Body of pancreas (tissue), 4 donors: ENCODE results near the gene SENP2. TPM values are rescaled to one million over a fixed set of nuclear protein-coding genes. Genes with fewer than 3 reads are reported as not detected.
"Not testable (repeated sequence)": the region's sequence is repeated elsewhere in the genome, so short reads cannot be mapped to it uniquely, and the experiment has no call there.

Experiments used
- ATAC-seq: fragments of 150-250 bp; one replicate; pipeline ENCODE4 v1.9.1; 2016
- DNase-seq, 4 donors: peaks; one replicate each; pipeline ENCODE4 v3.0.0-alpha.2; 2019
- H3K27ac ChIP-seq, 4 donors: fragments of 200-600 bp; sonication (generic); 1 replicate in 3 of 4; 2 replicates in 1 of 4; pipeline versions ENCODE4 v1.5.1 to v1.6.1; 2016 to 2019; ENCODE audit warnings: mild to moderate bottlenecking in 1 of 4, mixed read lengths in 1 of 4, moderate library complexity in 1 of 4
- H3K27me3 ChIP-seq, 2 donors: fragments of 200-600 bp; sonication (generic); one replicate each; pipeline ENCODE4 v1.6.0; 2016; ENCODE audit warnings: mild to moderate bottlenecking in 1 of 2
- H3K36me3 ChIP-seq, 2 donors: fragments of 200-600 bp; sonication (generic); replicated peaks in 1 of 2; 2 replicates each; pipeline ENCODE4 v1.5.1; 2016; ENCODE audit warnings: low read depth in 2 of 2; ENCODE audit not compliant: insufficient read depth in 1 of 2
- H3K4me1 ChIP-seq: fragments of 200-600 bp; sonication (generic); one replicate; pipeline ENCODE4 v1.6.0; 2016
- H3K4me3 ChIP-seq, 2 donors: fragments of 200-600 bp; sonication (generic); 1 replicate in 1 of 2; 2 replicates in 1 of 2; pipeline ENCODE4 v1.5.1; 2016 to 2019
- H3K9me3 ChIP-seq, 3 donors: fragments of 200-600 bp; sonication (generic); 1 replicate in 2 of 3; 2 replicates in 1 of 3; pipeline ENCODE4 v1.5.1; 2016
- CTCF ChIP-seq, 7 experiments: fragments of 450-650 bp in 4 of 7; fragments of 200-600 bp in 3 of 7; sonication (generic) in 3 of 7; IDR thresholded peaks; one replicate each; pipeline ENCODE4 v1.5.1; 2016 to 2019; ENCODE audit warnings: antibody characterized with exemption in 7 of 7
- POLR2A ChIP-seq, 3 donors: fragments of 450-650 bp; IDR thresholded peaks; one replicate each; pipeline ENCODE4 v1.6.1; 2016; ENCODE audit warnings: antibody characterized with exemption in 3 of 3, mild to moderate bottlenecking in 2 of 3
- WGBS, 2 donors: methylation state at CpG; one replicate each; pipeline ENCODE4 v1.1.5; 2017; 5-methylcytosine and 5-hydroxymethylcytosine counted together
- intact Hi-C: fragments of 100-400 bp; cut with DNase I; formaldehyde crosslinking; loops from one replicate; pipeline ENCODE4 v1.15.1; 2023
- total RNA-seq, 2 donors: library from RNA; depleted of rRNA; stranded (reverse); fragments of >200 nt; gene quantifications; one replicate each; pipeline ENCODE4 v1.1.0, GENCODE V29; 2016

The SENP2 gene
- total RNA-seq, 2 donors from 2014 or later = 4.6 to 6.7 TPM

GRCh38 chr3:185561374-185561943 lies 24.6 kb upstream of the SENP2 start:
- H3K36me3 ChIP-seq = no peaks in the 10 kb centered on the region
- H3K9me3 ChIP-seq = no peaks in the 10 kb centered on the region
- peak in 3 of 4 donors; percentile 24 to 30 (median 25) for DNase-seq
- H3K27ac ChIP-seq = no peak overlapping the region
- no peak overlapping the region for H3K4me3 ChIP-seq
- no peak for TF ChIP-seq POLR2A (IDR thresholded peaks at IDR 0.05)
- no peak for TF ChIP-seq CTCF (IDR thresholded peaks at IDR 0.05)
- intact Hi-C loops = no loop called here
- ATAC-seq = no peak
- 68 to 80% methylated on average over 5 to 8 of the region's 8 CpGs for WGBS, 2 donors
- H3K27me3 ChIP-seq = no peaks in the 10 kb centered on the region
- H3K4me1 ChIP-seq = peaks cover 22% of the 10 kb centered on the region

GRCh38 chr3:185561958-185562357 lies 24.1 kb upstream of the SENP2 start:
- intact Hi-C loops = no loop called here
- Histone ChIP-seq H3K36me3 (no peaks in the 10 kb centered on the region), H3K4me1 (peaks cover 22% of the 10 kb centered on the region), H3K27ac (no peak overlapping the region), H3K9me3 (no peaks in the 10 kb centered on the region), H3K27me3 (no peaks in the 10 kb centered on the region), H3K4me3 (no peak overlapping the region)
- 45 to 54% methylated on average over 5 of the region's 5 CpGs for WGBS, 2 donors
- DNase-seq (no peak), ATAC-seq (no peak)
- no peak for TF ChIP-seq POLR2A (IDR thresholded peaks at IDR 0.05)
- TF ChIP-seq CTCF (IDR thresholded peaks at IDR 0.05) = no peak

- ATAC-seq (no peak), DNase-seq (no peak)
- Histone ChIP-seq H3K36me3 (no peaks in the 10 kb centered on the region), H3K27ac (no peak overlapping the region), H3K27me3 (no peaks in the 10 kb centered on the region), H3K4me3 (no peak overlapping the region), H3K9me3 (no peaks in the 10 kb centered on the region), H3K4me1 (peaks cover 9% of the 10 kb centered on the region)
- TF ChIP-seq POLR2A (IDR thresholded peaks at IDR 0.05) (no peak), CTCF (IDR thresholded peaks at IDR 0.05) (no peak)
- 77 to 94% methylated on average over 5 of the region's 5 CpGs for WGBS, 2 donors
- intact Hi-C loops = no loop called here
Observed at GRCh38 chr3:185572183-185572582, 13.9 kb upstream of the SENP2 start.

DNA sequence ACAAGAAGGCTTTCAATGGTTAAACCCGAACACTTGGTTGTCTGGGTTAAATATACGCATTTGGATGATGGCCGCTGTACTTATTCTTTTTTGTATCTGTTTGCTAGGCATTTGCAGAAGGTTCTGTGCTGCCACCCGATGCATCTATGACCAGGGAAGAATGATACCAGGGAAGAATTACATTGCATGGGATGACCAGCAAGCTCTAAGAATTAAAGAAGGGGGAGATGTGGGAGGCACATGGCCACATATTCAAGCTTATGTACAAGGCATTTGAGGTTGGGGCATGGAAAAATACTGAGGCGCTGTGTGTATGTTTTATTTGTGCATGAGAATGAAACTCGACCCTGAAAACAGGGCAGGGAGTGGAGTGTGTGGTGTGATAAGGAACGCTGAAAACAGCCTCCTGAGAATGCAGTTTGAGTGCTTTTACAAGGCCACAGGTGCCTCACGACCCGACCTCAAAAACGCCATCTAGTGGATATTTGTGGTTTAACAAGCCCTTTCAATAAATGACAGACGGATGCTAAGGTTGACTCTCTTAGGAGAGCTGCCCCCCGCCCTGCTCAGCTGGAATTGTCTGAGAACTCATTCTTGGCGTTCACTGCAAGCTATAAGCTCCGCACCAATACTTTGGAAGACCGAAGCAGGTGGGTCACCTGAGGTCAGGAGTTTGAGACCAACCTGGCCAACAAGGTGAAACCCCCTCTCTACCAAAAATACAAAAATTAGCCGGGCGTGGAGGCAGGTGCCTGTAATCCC lies 10.8 kb upstream of the SENP2 start:
- H3K4me1 ChIP-seq, H3K36me3 ChIP-seq, H3K9me3 ChIP-seq, H3K4me3 ChIP-seq, H3K27me3 ChIP-seq, intact Hi-C loops: not testable (repeated sequence)
- ATAC-seq (peak; percentile 91), DNase-seq (peak; percentile 38 to 63 (median 52))
- peak overlapping the region; percentile 25 to 51 (median 39) for H3K27ac ChIP-seq
- TF ChIP-seq CTCF (IDR thresholded peaks at IDR 0.05) = peak; percentile 54 to 82 (median 74)
- 21% methylated on average over 15 to 17 of the region's 17 CpGs for WGBS, 2 donors

DNA sequence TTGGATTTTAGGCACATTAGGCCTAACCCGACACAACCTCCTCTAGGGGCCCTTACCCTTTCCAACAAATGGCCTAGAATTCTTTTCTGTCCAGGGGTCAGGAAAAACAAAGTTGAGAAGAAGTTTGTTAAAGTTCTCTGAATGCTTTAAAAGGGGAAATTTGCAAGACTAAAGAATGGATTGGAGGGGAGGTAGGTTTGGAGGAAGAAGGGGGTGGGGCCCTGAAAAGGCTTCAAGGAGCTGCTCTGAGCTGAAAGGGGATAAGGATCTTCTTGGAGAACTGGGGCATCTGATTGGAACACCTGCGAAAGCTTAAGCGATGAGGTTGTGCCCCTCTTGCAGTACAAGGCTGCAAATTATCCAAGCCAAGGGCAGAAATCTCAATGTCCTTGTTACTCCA lies 3.9 kb upstream of the SENP2 start:
- H3K4me1 ChIP-seq = peaks cover 12% of the 10 kb centered on the region
- no peaks in the 10 kb centered on the region for H3K27me3 ChIP-seq
- DNase-seq (no peak), ATAC-seq (no peak)
- H3K27ac ChIP-seq = no peak overlapping the region
- H3K9me3 ChIP-seq = no peaks in the 10 kb centered on the region
- 67 to 83% methylated on average over 3 of the region's 3 CpGs for WGBS, 2 donors
- H3K4me3 ChIP-seq = no peak overlapping the region
- intact Hi-C loops = no loop called here
- TF ChIP-seq CTCF (IDR thresholded peaks at IDR 0.05) = no peak
- no peak for TF ChIP-seq POLR2A (IDR thresholded peaks at IDR 0.05)
- no peaks in the 10 kb centered on the region for H3K36me3 ChIP-seq
